Neural progenitor cell (in vitro differentiated cells): Measurements from ENCODE around the gene LRRC59. TPM values are rescaled to one million over a fixed set of nuclear protein-coding genes. Genes with fewer than 3 reads are reported as not detected.
A peak's percentile ranks its signal among the peaks of the same experiment; 100 is the strongest.

Source experiments
- DNase-seq: peaks from one replicate; pipeline ENCODE4 v3.0.0-alpha.2; 2016; ENCODE audit warnings: low spot score
- H2AFZ ChIP-seq: fragments of 200-600 bp; sonication (generic); replicated peaks from 2 replicates; pipeline ENCODE4 v1.6.1; 2016; ENCODE audit warnings: antibody characterized with exemption
- H3F3A ChIP-seq: fragments of 200-600 bp; sonication (generic); 2 replicates; pipeline ENCODE4 v1.6.1; 2016; ENCODE audit warnings: antibody characterized with exemption, low read depth
- H3K27ac ChIP-seq: fragments of 200-600 bp; sonication (generic); 2 replicates; pipeline ENCODE4 v1.5.1; 2016; ENCODE audit warnings: mild to moderate bottlenecking
- H3K27me3 ChIP-seq: fragments of 200-600 bp; sonication (generic); 2 replicates; pipeline ENCODE4 v1.6.1; 2016; ENCODE audit warnings: mild to moderate bottlenecking, moderate library complexity
- H3K36me3 ChIP-seq: fragments of 200-600 bp; sonication (generic); 2 replicates; pipeline ENCODE4 v1.5.1; 2016
- H3K4me1 ChIP-seq: fragments of 200-600 bp; sonication (generic); 2 replicates; pipeline ENCODE4 v1.6.1; 2016; ENCODE audit warnings: mixed run types
- H3K4me2 ChIP-seq: fragments of 200-600 bp; sonication (generic); 2 replicates; pipeline ENCODE4 v1.6.1; 2016
- H3K4me3 ChIP-seq: fragments of 200-600 bp; sonication (generic); 2 replicates; pipeline ENCODE4 v1.5.1; 2016
- H3K79me2 ChIP-seq: fragments of 200-600 bp; sonication (generic); 2 replicates; pipeline ENCODE4 v1.6.1; 2016; ENCODE audit warnings: low read depth
- H3K9ac ChIP-seq: fragments of 200-600 bp; sonication (generic); 2 replicates; pipeline ENCODE4 v1.6.1; 2016
- H3K9me3 ChIP-seq: fragments of 200-600 bp; sonication (generic); 2 replicates; pipeline ENCODE4 v1.5.1; 2016; ENCODE audit warnings: low read depth
- H4K20me1 ChIP-seq: fragments of 200-600 bp; sonication (generic); 2 replicates; pipeline ENCODE4 v1.6.1; 2016; ENCODE audit warnings: low read depth
- H3K27ac Mint-ChIP-seq: 3 replicates; pipeline ENCODE4 v1.8.0; 2021; ENCODE audit warnings: mixed read lengths
- H3K27me3 Mint-ChIP-seq: 2 replicates; pipeline ENCODE4 v1.8.0; 2022; ENCODE audit warnings: low read depth, mild to moderate bottlenecking, inconsistent platforms, moderate library complexity, mixed read lengths; ENCODE audit not compliant: insufficient read depth
- H3K36me3 Mint-ChIP-seq: 3 replicates; pipeline ENCODE4 v1.8.0; 2021; ENCODE audit warnings: mixed read lengths
- H3K4me1 Mint-ChIP-seq: 3 replicates; pipeline ENCODE4 v1.8.0; 2021; ENCODE audit warnings: mixed read lengths
- H3K4me3 Mint-ChIP-seq: 3 replicates; pipeline ENCODE4 v1.8.0; 2021; ENCODE audit warnings: mild to moderate bottlenecking, moderate library complexity, mixed read lengths
- H3K9me3 Mint-ChIP-seq: 3 replicates; pipeline ENCODE4 v1.8.0; 2020; ENCODE audit warnings: mixed read lengths
- EZH2 ChIP-seq: fragments of 200-600 bp; sonication (generic); IDR thresholded peaks from 2 replicates; pipeline ENCODE4 v1.6.1; 2017; ENCODE audit warnings: antibody characterized with exemption, mild to moderate bottlenecking, moderate library complexity
- EZH2phosphoT487 ChIP-seq: fragments of 200-600 bp; sonication (generic); IDR thresholded peaks from 2 replicates; pipeline ENCODE4 v1.6.1; 2017; ENCODE audit warnings: antibody characterized with exemption
- total RNA-seq: library from RNA; depleted of rRNA; stranded (reverse); fragments of >200 nt; gene quantifications from 2 replicates; pipeline ENCODE4 v1.2.3, GENCODE V29; 2015; ENCODE audit warnings: low replicate concordance
- TF ChIP-seq, protein P1 (sequence below): fragments of 200-600 bp; sonication (generic); IDR thresholded peaks from 2 replicates; pipeline ENCODE4 v1.5.1; 2017; ENCODE audit warnings: antibody characterized with exemption, mild to moderate bottlenecking

LRRC59 gene
- total RNA-seq, 1 donor from 2014 or later: 57.0 TPM

DNA sequence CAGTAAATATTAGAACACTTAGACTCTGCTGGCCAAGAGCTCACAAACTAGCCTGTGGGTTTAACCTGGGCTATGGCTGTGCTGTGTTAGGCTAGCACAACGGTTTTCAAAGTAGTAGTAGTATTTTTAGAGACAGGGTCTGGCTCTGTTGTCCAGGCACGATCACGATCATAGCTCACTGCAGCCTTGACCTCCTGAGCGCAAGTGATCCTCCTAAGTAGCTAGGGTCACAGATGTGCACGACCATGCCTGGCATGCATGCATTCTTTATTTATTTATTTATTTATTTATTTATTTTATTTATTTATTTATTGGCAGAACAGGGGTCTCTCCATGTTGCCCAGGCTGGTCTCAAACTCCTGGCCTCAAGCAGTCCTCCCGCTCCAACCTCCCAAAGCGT is 34.7 kb downstream of the LRRC59 start:
- Histone ChIP-seq H2AFZ (no peak overlapping the region), H3K79me2 (no peaks in the 10 kb centered on the region), H3K4me3 (no peak overlapping the region), H3K36me3 (no peaks in the 10 kb centered on the region), H3K9me3 (no peaks in the 10 kb centered on the region), H3K4me2 (no peak overlapping the region), H3K27me3 (no peaks in the 10 kb centered on the region), H3F3A (peaks cover 31% of the 10 kb centered on the region), H3K9ac (no peak overlapping the region), H3K4me1 (peaks cover 14% of the 10 kb centered on the region), H3K27ac (no peak overlapping the region), H4K20me1 (peaks cover 53% of the 10 kb centered on the region)
- H3K36me3 Mint-ChIP-seq: peaks cover 6% of the 10 kb centered on the region
- peaks cover 11% of the 10 kb centered on the region for H3K27me3 Mint-ChIP-seq
- H3K9me3 Mint-ChIP-seq: no peaks in the 10 kb centered on the region
- peaks cover 40% of the 10 kb centered on the region for H3K4me1 Mint-ChIP-seq
- H3K4me3 Mint-ChIP-seq: peak overlapping the region; percentile 76
- H3K27ac Mint-ChIP-seq: peak overlapping the region; percentile 89
- TF ChIP-seq, protein P1, sequence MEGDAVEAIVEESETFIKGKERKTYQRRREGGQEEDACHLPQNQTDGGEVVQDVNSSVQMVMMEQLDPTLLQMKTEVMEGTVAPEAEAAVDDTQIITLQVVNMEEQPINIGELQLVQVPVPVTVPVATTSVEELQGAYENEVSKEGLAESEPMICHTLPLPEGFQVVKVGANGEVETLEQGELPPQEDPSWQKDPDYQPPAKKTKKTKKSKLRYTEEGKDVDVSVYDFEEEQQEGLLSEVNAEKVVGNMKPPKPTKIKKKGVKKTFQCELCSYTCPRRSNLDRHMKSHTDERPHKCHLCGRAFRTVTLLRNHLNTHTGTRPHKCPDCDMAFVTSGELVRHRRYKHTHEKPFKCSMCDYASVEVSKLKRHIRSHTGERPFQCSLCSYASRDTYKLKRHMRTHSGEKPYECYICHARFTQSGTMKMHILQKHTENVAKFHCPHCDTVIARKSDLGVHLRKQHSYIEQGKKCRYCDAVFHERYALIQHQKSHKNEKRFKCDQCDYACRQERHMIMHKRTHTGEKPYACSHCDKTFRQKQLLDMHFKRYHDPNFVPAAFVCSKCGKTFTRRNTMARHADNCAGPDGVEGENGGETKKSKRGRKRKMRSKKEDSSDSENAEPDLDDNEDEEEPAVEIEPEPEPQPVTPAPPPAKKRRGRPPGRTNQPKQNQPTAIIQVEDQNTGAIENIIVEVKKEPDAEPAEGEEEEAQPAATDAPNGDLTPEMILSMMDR: no peak
- TF ChIP-seq EZH2 (no peak), EZH2phosphoT487 (no peak)
- no peak for DNase-seq

- Mint-ChIP-seq H3K27me3 (peaks cover 11% of the 10 kb centered on the region), H3K4me3 (peak overlapping the region; percentile 65), H3K9me3 (no peaks in the 10 kb centered on the region), H3K36me3 (peaks cover 4% of the 10 kb centered on the region), H3K4me1 (peaks cover 40% of the 10 kb centered on the region), H3K27ac (peak overlapping the region; percentile 89)
- DNase-seq: peak; percentile 80
- H3K27ac ChIP-seq: no peak overlapping the region
- H2AFZ ChIP-seq: no peak overlapping the region
- H3K4me3 ChIP-seq: no peak overlapping the region
- no peak for TF ChIP-seq EZH2phosphoT487
- TF ChIP-seq, protein P1: peak; percentile 74
- no peak overlapping the region for H3K9ac ChIP-seq
- H3K27me3 ChIP-seq: no peaks in the 10 kb centered on the region
- H3K36me3 ChIP-seq: no peaks in the 10 kb centered on the region
- no peaks in the 10 kb centered on the region for H3K79me2 ChIP-seq
- H4K20me1 ChIP-seq: peaks cover 53% of the 10 kb centered on the region
- peaks cover 14% of the 10 kb centered on the region for H3K4me1 ChIP-seq
- no peak overlapping the region for H3K4me2 ChIP-seq
- H3F3A ChIP-seq: peaks cover 31% of the 10 kb centered on the region
- H3K9me3 ChIP-seq: no peaks in the 10 kb centered on the region
These were observed 35.5 kb downstream of the LRRC59 start for GRCh38 chr17:50361561-50362480.

DNA sequence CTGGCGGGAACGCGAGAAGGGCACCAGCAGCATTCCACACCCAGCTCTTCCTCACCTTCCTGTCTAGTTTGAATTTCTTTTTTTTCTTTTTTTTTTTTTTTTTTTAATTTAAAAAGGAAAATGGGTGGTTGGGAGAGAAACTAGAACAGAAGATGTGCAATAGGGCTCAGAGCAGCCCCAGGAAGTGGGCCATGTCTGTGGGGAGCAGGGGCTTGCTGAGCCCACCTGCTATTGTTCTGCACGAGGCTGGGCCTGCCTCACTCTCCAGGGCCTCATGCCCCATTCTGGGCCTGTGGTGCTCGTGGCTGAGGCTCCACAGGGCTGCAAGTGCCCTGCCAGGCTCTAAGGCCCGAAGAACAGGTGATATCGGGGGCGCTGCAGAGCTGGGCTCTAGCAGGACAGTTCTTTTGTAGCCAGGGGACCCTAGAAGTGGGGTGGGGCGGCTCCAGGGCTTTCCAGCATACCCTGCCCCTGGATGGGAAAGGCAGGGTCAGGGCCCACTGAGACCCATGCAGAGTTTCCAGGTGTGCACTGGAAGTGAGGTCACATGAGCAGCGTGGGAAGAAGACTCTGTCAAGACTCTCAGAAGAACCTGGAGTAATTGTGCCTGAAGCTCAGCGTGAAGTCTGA is 36.7 kb downstream of the LRRC59 start:
- Histone ChIP-seq H2AFZ (no peak overlapping the region), H3K4me3 (no peak overlapping the region), H3K9ac (no peak overlapping the region), H3K4me2 (no peak overlapping the region), H3K79me2 (no peaks in the 10 kb centered on the region), H4K20me1 (peaks cover 44% of the 10 kb centered on the region), H3F3A (peaks cover 31% of the 10 kb centered on the region), H3K9me3 (no peaks in the 10 kb centered on the region), H3K27ac (no peak overlapping the region), H3K36me3 (no peaks in the 10 kb centered on the region), H3K4me1 (peaks cover 14% of the 10 kb centered on the region), H3K27me3 (no peaks in the 10 kb centered on the region)
- H3K27ac Mint-ChIP-seq: peak overlapping the region; percentile 46
- DNase-seq: no peak
- TF ChIP-seq EZH2 (no peak), EZH2phosphoT487 (no peak)
- TF ChIP-seq, protein P1: no peak
- H3K4me3 Mint-ChIP-seq: no peak overlapping the region
- no peaks in the 10 kb centered on the region for H3K9me3 Mint-ChIP-seq
- H3K4me1 Mint-ChIP-seq: peaks cover 37% of the 10 kb centered on the region
- peaks cover 4% of the 10 kb centered on the region for H3K36me3 Mint-ChIP-seq
- H3K27me3 Mint-ChIP-seq: peaks cover 11% of the 10 kb centered on the region
